ENCODE data around the gene DNMBP.

GRCh38 chr10:99964791-99965190, 45.0 kb downstream of the DNMBP start:
- TF ChIP-seq GATA2 (IDR thresholded peaks at IDR 0.05; ENCODE audit: low read depth, low read length), result no peak
- TF ChIP-seq GATA3 (IDR thresholded peaks at IDR 0.05; ENCODE audit: low read depth, low read length), result no peak

Data from SH-SY5Y (cell line).